Measurements from ENCODE around the gene MRPL49. TPM values are rescaled to one million over a fixed set of nuclear protein-coding genes. Genes with fewer than 3 reads are reported as not detected.

The MRPL49 gene
- total and polyA plus RNA-seq, 2 of the 13 experiments (the other 11 are each of a cell fraction or from before 2014, with no cell fraction given) = 39.2 to 53.3 TPM

DNA sequence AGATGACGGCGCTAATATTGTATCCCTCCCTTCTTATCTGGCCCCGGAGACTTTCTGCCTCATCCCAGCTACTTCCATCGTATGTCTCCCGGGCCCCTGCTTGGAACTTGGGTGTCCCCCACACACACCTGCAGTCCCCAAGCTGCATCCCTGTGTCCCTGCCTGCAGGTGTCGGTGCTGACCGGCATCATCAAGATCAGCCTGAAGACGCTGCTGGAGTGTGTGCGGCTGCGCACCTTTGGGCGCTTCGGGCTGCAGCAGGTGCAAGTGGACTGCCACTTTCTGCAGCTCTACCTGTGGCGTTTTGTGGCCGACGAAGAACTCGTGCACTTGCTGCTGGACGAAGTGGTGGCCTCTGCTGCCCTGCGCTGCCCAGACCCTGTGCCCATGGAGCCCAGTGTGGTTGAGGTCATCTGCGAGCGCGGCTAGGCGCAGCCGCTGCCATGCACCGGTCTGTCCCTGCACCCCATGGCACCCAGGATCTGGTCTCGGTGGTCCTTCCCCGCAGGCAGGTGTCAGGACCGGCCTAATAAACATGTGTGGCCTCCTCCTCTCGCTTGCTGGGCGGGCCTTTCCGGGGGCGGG, 10.9 kb upstream of the MRPL49 start (continued):
- TF ChIP-seq, protein P1, sequence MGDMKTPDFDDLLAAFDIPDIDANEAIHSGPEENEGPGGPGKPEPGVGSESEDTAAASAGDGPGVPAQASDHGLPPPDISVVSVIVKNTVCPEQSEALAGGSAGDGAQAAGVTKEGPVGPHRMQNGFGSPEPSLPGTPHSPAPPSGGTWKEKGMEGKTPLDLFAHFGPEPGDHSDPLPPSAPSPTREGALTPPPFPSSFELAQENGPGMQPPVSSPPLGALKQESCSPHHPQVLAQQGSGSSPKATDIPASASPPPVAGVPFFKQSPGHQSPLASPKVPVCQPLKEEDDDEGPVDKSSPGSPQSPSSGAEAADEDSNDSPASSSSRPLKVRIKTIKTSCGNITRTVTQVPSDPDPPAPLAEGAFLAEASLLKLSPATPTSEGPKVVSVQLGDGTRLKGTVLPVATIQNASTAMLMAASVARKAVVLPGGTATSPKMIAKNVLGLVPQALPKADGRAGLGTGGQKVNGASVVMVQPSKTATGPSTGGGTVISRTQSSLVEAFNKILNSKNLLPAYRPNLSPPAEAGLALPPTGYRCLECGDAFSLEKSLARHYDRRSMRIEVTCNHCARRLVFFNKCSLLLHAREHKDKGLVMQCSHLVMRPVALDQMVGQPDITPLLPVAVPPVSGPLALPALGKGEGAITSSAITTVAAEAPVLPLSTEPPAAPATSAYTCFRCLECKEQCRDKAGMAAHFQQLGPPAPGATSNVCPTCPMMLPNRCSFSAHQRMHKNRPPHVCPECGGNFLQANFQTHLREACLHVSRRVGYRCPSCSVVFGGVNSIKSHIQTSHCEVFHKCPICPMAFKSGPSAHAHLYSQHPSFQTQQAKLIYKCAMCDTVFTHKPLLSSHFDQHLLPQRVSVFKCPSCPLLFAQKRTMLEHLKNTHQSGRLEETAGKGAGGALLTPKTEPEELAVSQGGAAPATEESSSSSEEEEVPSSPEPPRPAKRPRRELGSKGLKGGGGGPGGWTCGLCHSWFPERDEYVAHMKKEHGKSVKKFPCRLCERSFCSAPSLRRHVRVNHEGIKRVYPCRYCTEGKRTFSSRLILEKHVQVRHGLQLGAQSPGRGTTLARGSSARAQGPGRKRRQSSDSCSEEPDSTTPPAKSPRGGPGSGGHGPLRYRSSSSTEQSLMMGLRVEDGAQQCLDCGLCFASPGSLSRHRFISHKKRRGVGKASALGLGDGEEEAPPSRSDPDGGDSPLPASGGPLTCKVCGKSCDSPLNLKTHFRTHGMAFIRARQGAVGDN (CRISPR knock-in tag; IDR thresholded peaks at IDR 0.05) = peak; percentile 58; the same call in 1 of the 2 replicates
- no peak for TF ChIP-seq NR2F1 (CRISPR knock-in tag; IDR thresholded peaks at IDR 0.05)
- TF ChIP-seq, protein P2, sequence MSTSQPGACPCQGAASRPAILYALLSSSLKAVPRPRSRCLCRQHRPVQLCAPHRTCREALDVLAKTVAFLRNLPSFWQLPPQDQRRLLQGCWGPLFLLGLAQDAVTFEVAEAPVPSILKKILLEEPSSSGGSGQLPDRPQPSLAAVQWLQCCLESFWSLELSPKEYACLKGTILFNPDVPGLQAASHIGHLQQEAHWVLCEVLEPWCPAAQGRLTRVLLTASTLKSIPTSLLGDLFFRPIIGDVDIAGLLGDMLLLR (CRISPR knock-in tag; IDR thresholded peaks at IDR 0.05) = no peak
- no peak for TF ChIP-seq SP140L (CRISPR knock-in tag; IDR thresholded peaks at IDR 0.05; ENCODE audit: borderline replicate concordance)
- TF ChIP-seq DNMT3B (CRISPR knock-in tag; conservative IDR thresholded peaks at IDR 0.05) = no peak
- TF ChIP-seq NAIF1 (CRISPR knock-in tag; IDR thresholded peaks at IDR 0.05; ENCODE audit: borderline replicate concordance) = no peak
- TF ChIP-seq ZBTB38 (CRISPR knock-in tag; IDR thresholded peaks at IDR 0.05) = peak; percentile 35; the same call in 1 of the 2 replicates
- TF ChIP-seq, protein P3, sequence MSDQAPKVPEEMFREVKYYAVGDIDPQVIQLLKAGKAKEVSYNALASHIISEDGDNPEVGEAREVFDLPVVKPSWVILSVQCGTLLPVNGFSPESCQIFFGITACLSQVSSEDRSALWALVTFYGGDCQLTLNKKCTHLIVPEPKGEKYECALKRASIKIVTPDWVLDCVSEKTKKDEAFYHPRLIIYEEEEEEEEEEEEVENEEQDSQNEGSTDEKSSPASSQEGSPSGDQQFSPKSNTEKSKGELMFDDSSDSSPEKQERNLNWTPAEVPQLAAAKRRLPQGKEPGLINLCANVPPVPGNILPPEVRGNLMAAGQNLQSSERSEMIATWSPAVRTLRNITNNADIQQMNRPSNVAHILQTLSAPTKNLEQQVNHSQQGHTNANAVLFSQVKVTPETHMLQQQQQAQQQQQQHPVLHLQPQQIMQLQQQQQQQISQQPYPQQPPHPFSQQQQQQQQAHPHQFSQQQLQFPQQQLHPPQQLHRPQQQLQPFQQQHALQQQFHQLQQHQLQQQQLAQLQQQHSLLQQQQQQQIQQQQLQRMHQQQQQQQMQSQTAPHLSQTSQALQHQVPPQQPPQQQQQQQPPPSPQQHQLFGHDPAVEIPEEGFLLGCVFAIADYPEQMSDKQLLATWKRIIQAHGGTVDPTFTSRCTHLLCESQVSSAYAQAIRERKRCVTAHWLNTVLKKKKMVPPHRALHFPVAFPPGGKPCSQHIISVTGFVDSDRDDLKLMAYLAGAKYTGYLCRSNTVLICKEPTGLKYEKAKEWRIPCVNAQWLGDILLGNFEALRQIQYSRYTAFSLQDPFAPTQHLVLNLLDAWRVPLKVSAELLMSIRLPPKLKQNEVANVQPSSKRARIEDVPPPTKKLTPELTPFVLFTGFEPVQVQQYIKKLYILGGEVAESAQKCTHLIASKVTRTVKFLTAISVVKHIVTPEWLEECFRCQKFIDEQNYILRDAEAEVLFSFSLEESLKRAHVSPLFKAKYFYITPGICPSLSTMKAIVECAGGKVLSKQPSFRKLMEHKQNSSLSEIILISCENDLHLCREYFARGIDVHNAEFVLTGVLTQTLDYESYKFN (CRISPR knock-in tag; conservative IDR thresholded peaks at IDR 0.05) = 0 out of 2 replicates have a peak, but pooled peaks have one; percentile 35
- no peak for TF ChIP-seq CBX1 (IDR thresholded peaks at IDR 0.05; ENCODE audit: low read depth)
- no peak for TF ChIP-seq ZNF382 (CRISPR knock-in tag; IDR thresholded peaks at IDR 0.05; ENCODE audit: borderline replicate concordance)
- TF ChIP-seq SRY (CRISPR knock-in tag; IDR thresholded peaks at IDR 0.05) = 0 out of 2 replicates have a peak, but pooled peaks have one; percentile 42
- 0 out of 2 replicates have a peak, but pooled peaks have one; percentile 60 for TF ChIP-seq SMAD9 (CRISPR knock-in tag; IDR thresholded peaks at IDR 0.05)
- TF ChIP-seq, protein P4, sequence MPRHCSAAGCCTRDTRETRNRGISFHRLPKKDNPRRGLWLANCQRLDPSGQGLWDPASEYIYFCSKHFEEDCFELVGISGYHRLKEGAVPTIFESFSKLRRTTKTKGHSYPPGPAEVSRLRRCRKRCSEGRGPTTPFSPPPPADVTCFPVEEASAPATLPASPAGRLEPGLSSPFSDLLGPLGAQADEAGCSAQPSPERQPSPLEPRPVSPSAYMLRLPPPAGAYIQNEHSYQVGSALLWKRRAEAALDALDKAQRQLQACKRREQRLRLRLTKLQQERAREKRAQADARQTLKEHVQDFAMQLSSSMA (CRISPR knock-in tag; IDR thresholded peaks at IDR 0.05) = 0 out of 2 replicates have a peak, but pooled peaks have one; percentile 6
- TF ChIP-seq MXI1 (IDR thresholded peaks at IDR 0.05; ENCODE audit: borderline replicate concordance, low read depth, low read length) = peak; percentile 81; the same call in 1 of the 3 replicates
- TF ChIP-seq BORCS8-MEF2B (CRISPR knock-in tag; IDR thresholded peaks at IDR 0.05) = peak; percentile 66; the same call in 1 of the 2 replicates
- TF ChIP-seq NKX3-1 (CRISPR knock-in tag; IDR thresholded peaks at IDR 0.05) = no peak
- TF ChIP-seq ZZZ3 (CRISPR knock-in tag; IDR thresholded peaks at IDR 0.05; ENCODE audit: borderline replicate concordance) = 0 out of 2 replicates have a peak, but pooled peaks have one; percentile 42
- peak; percentile 12; the same call in 1 of the 2 replicates for TF ChIP-seq FOXK2 (IDR thresholded peaks at IDR 0.05)
- peak; percentile 24; the same call in 1 of the 2 replicates for TF ChIP-seq JUN (CRISPR knock-in tag; IDR thresholded peaks at IDR 0.05)

Measured in HepG2 (cell line).